HG02763 (cell line): ENCODE results near the gene HLA-DPA1.

Experiments
- ATAC-seq: cut with Tn5 transposase; IDR thresholded peaks from one replicate; pipeline ENCODE4 v1.9.1; 2021; ENCODE audit warnings: mild to moderate bottlenecking, moderate library complexity; ENCODE audit not compliant: unreplicated experiment

Gene HLA-DPA1

DNA sequence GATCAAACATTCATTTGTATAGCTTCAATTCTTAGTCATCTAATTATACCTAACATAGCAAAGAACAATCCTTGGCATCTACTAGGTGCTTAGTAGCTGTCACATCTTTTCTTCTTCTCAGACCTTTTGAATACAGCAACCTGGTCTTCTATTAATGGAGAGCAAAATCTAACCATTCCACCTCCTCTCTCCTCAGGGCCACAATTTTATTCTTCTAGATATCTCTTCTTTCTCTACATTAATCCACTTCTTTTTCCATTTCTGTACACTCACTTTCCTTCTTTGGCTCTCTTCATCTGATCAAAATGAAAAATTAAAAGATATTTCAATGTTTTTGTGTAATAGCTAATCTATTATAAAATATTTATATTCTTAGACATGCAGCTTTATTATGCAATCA, 55.0 kb downstream of the HLA-DPA1 start:
- ATAC-seq = no peak

DNA sequence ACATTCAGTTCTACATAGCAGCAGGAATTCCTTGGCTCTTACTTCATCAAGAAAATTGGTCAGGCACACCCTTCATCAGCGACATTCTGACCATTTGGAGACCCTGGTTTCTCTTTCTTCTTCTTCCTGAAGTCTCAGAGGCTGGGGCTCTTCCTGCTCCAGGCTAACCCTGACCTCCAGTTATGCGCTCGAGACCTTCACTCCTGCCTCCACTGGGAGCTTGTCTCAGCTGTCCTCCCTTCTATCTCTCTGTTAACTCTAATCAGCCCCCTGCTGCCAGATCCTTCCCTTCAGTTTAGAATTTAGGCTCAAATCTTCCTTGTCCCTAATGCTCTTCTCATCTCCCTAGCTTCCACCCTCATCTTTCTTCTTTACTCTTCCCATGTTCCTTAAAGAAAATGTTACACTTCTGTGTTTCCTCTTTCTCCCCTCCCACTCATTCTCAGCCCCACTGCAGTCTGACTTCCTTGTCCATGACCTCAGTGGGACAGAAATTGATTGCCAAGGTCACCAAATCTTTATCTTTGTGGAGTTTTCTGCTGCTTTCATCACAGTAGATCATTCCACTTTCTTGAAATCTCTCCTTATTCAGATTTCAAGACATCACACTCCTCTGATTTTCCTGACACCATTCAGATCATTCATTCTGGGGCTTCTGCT, 55.6 kb downstream of the HLA-DPA1 start:
- ATAC-seq = no peak

DNA sequence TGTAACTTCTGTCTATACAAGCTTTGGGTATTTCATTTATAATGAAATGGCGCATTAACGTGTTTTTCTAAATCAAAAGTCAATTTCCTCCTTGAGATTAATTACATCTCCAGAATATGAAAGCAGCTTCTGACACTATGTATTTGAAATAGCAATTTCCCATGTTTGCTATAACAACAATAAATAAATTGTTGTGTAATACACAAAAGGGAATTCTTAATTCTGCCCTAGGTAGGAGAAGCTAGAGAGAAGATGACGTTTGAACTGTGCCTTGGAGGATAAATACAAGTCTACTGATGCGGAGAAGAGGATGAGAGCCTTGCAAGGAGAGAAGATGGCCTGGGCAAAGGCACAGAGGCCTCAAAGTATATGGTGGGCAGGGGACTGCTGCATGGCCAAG, 56.4 kb downstream of the HLA-DPA1 start:
- no peak for ATAC-seq

DNA sequence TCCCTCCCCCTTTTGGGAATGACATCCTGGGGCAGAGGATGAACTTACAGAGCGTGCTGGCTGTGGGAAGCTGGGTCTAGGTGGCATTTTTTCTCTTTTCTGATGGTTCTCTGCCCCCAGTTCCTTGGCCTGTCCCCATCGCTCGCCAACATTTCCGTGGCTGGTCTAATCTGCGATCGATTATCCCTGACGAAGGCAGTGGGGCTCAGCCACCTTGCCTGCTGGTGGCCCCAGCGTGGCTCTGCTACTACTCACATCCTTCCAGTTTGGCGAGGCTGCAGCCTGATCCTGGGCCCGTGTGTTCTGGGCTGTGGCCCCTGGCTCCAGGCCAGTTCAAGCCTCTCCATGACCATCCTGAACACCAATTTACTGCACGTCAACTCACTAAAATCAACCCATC, 57.7 kb downstream of the HLA-DPA1 start:
- ATAC-seq = no peak

DNA sequence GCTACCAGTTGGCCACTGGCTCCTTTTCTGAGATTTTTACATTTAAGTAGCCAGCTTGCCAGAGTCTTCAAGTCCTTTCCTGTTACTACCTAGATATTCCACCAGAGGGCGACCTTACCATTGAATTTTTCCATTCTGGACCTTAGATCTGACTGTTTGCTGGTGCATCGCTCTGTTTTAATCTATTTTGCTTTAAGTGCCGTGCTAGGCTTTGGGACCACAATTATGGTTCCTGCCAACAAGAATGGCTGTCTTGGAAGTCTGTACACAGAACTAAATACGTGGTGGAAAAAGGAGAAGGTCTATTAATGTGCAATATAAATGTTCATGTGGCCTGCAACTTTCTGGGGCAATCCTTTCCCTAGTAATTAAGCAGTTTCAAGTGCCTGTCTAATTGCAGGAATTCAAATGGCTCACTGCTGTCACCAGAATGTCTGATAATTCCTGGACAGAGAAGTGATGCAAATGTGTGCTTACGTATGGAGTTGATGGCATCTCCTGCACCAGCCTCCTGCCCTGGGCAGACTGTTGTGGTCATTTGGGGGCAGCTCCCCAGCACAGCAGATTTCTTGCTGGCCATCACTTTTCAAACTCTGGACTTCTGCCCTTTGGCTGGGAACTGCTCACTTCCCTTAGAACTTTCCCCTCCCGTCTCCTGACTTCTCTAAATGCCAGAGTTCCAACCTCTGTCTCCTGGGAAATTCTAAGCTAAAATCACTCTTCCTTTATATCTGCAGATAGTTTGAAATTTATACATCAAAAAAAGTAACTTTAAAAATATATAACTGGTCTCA, 58.4 kb downstream of the HLA-DPA1 start:
- no peak for ATAC-seq
